Measurements from ENCODE around the gene CHEK2. TPM values are rescaled to one million over a fixed set of nuclear protein-coding genes. Genes with fewer than 3 reads are reported as not detected.

The CHEK2 gene
- total and polyA plus RNA-seq, 2 experiments from 2014 or later: 86.0 to 121 TPM

- Histone ChIP-seq H3K79me2 (replicated peaks; ENCODE audit: insufficient read depth) (peaks cover 18% of the 10 kb centered on the region), H4K20me1 (replicated peaks; ENCODE audit: insufficient read depth) (peaks cover 20% of the 10 kb centered on the region), H3K4me2 (no peak overlapping the region), H3K27ac (ENCODE audit: low read depth) (no peak overlapping the region), H3K36me3 (ENCODE audit: insufficient read depth) (peaks cover 41% of the 10 kb centered on the region; the same call in 1 of the 2 replicates), H3K27me3 (ENCODE audit: insufficient read depth) (no peaks in the 10 kb centered on the region), H3F3A (replicated peaks; ENCODE audit: low read depth) (no peaks in the 10 kb centered on the region; the same call in 1 of the 2 replicates), H3K4me1 (ENCODE audit: insufficient read depth) (no peaks in the 10 kb centered on the region), H3K9me2 (ENCODE audit: insufficient read depth) (no peaks in the 10 kb centered on the region), H3K4me3 (no peak overlapping the region), H2AFZ (no peak overlapping the region)
- DNase-seq (ENCODE audit: low spot score) (no peak), ATAC-seq (no peak)
- no peak for TF ChIP-seq ZNF462 (CRISPR knock-in tag; IDR thresholded peaks at IDR 0.05)
- no peak for TF ChIP-seq CREB1 (CRISPR knock-in tag; IDR thresholded peaks at IDR 0.05; ENCODE audit: low read depth)
- TF ChIP-seq, protein P1, sequence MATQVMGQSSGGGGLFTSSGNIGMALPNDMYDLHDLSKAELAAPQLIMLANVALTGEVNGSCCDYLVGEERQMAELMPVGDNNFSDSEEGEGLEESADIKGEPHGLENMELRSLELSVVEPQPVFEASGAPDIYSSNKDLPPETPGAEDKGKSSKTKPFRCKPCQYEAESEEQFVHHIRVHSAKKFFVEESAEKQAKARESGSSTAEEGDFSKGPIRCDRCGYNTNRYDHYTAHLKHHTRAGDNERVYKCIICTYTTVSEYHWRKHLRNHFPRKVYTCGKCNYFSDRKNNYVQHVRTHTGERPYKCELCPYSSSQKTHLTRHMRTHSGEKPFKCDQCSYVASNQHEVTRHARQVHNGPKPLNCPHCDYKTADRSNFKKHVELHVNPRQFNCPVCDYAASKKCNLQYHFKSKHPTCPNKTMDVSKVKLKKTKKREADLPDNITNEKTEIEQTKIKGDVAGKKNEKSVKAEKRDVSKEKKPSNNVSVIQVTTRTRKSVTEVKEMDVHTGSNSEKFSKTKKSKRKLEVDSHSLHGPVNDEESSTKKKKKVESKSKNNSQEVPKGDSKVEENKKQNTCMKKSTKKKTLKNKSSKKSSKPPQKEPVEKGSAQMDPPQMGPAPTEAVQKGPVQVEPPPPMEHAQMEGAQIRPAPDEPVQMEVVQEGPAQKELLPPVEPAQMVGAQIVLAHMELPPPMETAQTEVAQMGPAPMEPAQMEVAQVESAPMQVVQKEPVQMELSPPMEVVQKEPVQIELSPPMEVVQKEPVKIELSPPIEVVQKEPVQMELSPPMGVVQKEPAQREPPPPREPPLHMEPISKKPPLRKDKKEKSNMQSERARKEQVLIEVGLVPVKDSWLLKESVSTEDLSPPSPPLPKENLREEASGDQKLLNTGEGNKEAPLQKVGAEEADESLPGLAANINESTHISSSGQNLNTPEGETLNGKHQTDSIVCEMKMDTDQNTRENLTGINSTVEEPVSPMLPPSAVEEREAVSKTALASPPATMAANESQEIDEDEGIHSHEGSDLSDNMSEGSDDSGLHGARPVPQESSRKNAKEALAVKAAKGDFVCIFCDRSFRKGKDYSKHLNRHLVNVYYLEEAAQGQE (IDR thresholded peaks at IDR 0.05; ENCODE audit: unreplicated experiment): no peak
- TF ChIP-seq ZNF114 (CRISPR knock-in tag; IDR thresholded peaks at IDR 0.05): no peak
- no peak for TF ChIP-seq ZNF331 (CRISPR knock-in tag; IDR thresholded peaks at IDR 0.05; ENCODE audit: low read depth)
- no peak for TF ChIP-seq ETS1 (IDR thresholded peaks at IDR 0.05)
- no peak for TF ChIP-seq EZH2 (IDR thresholded peaks at IDR 0.05; ENCODE audit: low read depth, unreplicated experiment)
- Mint-ChIP-seq H3K4me3 (no peak overlapping the region), H3K36me3 (ENCODE audit: low read depth) (peaks cover 68% of the 10 kb centered on the region), H3K27me3 (ENCODE audit: insufficient read depth, low read depth, poor library complexity) (no peaks in the 10 kb centered on the region), H3K4me1 (no peaks in the 10 kb centered on the region), H3K27ac (no peak overlapping the region), H3K9me3 (no peaks in the 10 kb centered on the region)
Measured at GRCh38 chr22:28783786-28784671, 42.4 kb upstream of the CHEK2 start.
